A673 (cell line): ENCODE measurements around the gene SLC44A1. TPM values are rescaled to one million over a fixed set of nuclear protein-coding genes. Genes with fewer than 3 reads are reported as not detected.

Experiments used
- BruUV-seq: library from RNA; stranded (reverse); fragments of 400-500 nt; replicated peaks from 2 replicates; lab custom pipeline; 2021; lab: Mats Ljungman, UMichigan
- CTCF ChIA-PET: fragments of 300-600 bp; sonication (Branson Sonifier 250); formaldehyde crosslinking; loops from one replicate; lab custom pipeline; 2022; ENCODE audit warnings: antibody characterized with exemption; lab: Charles Lee
- POLR2A ChIA-PET: fragments of 300-600 bp; sonication (Branson Sonifier 250); formaldehyde crosslinking; loops from one replicate; lab custom pipeline; 2022; ENCODE audit warnings: antibody characterized with exemption; ENCODE audit not compliant: low non-redundant PET; lab: Charles Lee
- DNase-seq: peaks from one replicate; pipeline ENCODE4 v3.0.0-alpha.2; 2015; ENCODE audit warnings: low spot score
- H3K27ac ChIP-seq: fragments of 200-600 bp; sonication (generic); 2 replicates; pipeline ENCODE4 v1.5.1; 2016; ENCODE audit warnings: mixed run types, low read depth, mild to moderate bottlenecking, mixed read lengths, antibody characterized with exemption, low read length; ENCODE audit not compliant: poor library complexity, severe bottlenecking
- H3K27me3 ChIP-seq: fragments of 200-600 bp; sonication (generic); replicated peaks from 2 replicates; pipeline ENCODE4 v1.6.1; 2017; ENCODE audit warnings: mixed run types, low read depth, mild to moderate bottlenecking, mixed read lengths, antibody characterized with exemption, low read length; ENCODE audit not compliant: insufficient read depth, poor library complexity
- H3K36me3 ChIP-seq: fragments of 200-600 bp; sonication (generic); 2 replicates; pipeline ENCODE4 v1.6.1; 2016; ENCODE audit warnings: mixed run types, mild to moderate bottlenecking, mixed read lengths, antibody characterized with exemption, low read length; ENCODE audit not compliant: insufficient read depth, poor library complexity, severe bottlenecking
- H3K4me1 ChIP-seq: fragments of 200-600 bp; sonication (generic); 2 replicates; pipeline ENCODE4 v1.6.1; 2017; ENCODE audit warnings: mixed run types, mild to moderate bottlenecking, mixed read lengths, antibody characterized with exemption, low read length; ENCODE audit not compliant: insufficient read depth, poor library complexity, severe bottlenecking
- H3K4me3 ChIP-seq: fragments of 200-600 bp; sonication (generic); 2 replicates; pipeline ENCODE4 v1.5.1; 2016; ENCODE audit warnings: low read depth, mixed run types, mild to moderate bottlenecking, mixed read lengths, low read length; ENCODE audit not compliant: poor library complexity, severe bottlenecking
- H3K9me3 ChIP-seq: fragments of 200-600 bp; sonication (generic); 2 replicates; pipeline ENCODE4 v1.6.1; 2016; ENCODE audit warnings: mixed run types, low read depth, mild to moderate bottlenecking, mixed read lengths, antibody characterized with exemption, low read length; ENCODE audit not compliant: poor library complexity, severe bottlenecking
- EZH2 ChIP-seq: fragments of 200-600 bp; sonication (generic); IDR thresholded peaks from 2 replicates; pipeline ENCODE4 v1.6.1; 2017; ENCODE audit warnings: borderline replicate concordance, low read depth, mild to moderate bottlenecking, mixed read lengths, antibody characterized with exemption, low read length; ENCODE audit not compliant: poor library complexity, severe bottlenecking
- intact Hi-C: fragments of 100-400 bp; cut with micrococcal nuclease; formaldehyde crosslinking; loops from one replicate; pipeline ENCODE4 v1.10.0; 2022; ENCODE audit not compliant: unreplicated experiment
- total RNA-seq: library from RNA; stranded (reverse); gene quantifications from 2 replicates; pipeline ENCODE4 v1.2.3, GENCODE V29; 2021
- TF ChIP-seq, protein P1 (sequence below): fragments of 300-800, 200-600 bp; sonication (generic); conservative IDR thresholded peaks from 2 replicates; pipeline ENCODE4 v1.5.1; 2017; ENCODE audit warnings: low read depth, mild to moderate bottlenecking, antibody characterized with exemption, low read length, moderate library complexity, mixed read lengths

SLC44A1 gene
- total RNA-seq, 1 experiment from 2014 or later = 11.9 TPM

GRCh38 chr9:105392531-105392930 is 148.1 kb downstream of the SLC44A1 start:
- no TSS peak for BruUV-seq
- ChIA-PET CTCF (no interaction called here), POLR2A (no interaction called here)
- Histone ChIP-seq H3K27ac (no peak overlapping the region), H3K36me3 (no peaks in the 10 kb centered on the region), H3K27me3 (no peaks in the 10 kb centered on the region), H3K4me1 (no peaks in the 10 kb centered on the region), H3K4me3 (no peak overlapping the region), H3K9me3 (no peaks in the 10 kb centered on the region)
- no peak for TF ChIP-seq EZH2
- TF ChIP-seq, protein P1, sequence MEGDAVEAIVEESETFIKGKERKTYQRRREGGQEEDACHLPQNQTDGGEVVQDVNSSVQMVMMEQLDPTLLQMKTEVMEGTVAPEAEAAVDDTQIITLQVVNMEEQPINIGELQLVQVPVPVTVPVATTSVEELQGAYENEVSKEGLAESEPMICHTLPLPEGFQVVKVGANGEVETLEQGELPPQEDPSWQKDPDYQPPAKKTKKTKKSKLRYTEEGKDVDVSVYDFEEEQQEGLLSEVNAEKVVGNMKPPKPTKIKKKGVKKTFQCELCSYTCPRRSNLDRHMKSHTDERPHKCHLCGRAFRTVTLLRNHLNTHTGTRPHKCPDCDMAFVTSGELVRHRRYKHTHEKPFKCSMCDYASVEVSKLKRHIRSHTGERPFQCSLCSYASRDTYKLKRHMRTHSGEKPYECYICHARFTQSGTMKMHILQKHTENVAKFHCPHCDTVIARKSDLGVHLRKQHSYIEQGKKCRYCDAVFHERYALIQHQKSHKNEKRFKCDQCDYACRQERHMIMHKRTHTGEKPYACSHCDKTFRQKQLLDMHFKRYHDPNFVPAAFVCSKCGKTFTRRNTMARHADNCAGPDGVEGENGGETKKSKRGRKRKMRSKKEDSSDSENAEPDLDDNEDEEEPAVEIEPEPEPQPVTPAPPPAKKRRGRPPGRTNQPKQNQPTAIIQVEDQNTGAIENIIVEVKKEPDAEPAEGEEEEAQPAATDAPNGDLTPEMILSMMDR = no peak
- no peak for DNase-seq
- intact Hi-C loops = no loop called here

- Histone ChIP-seq H3K27ac (no peak overlapping the region), H3K27me3 (no peaks in the 10 kb centered on the region), H3K36me3 (no peaks in the 10 kb centered on the region), H3K4me1 (no peaks in the 10 kb centered on the region), H3K9me3 (no peaks in the 10 kb centered on the region), H3K4me3 (no peak overlapping the region)
- intact Hi-C loops = no loop called here
- TF ChIP-seq, protein P1 = no peak
- TF ChIP-seq EZH2 = no peak
- ChIA-PET CTCF (no interaction called here), POLR2A (no interaction called here)
- DNase-seq = no peak
- no TSS peak for BruUV-seq
Observed at GRCh38 chr9:105393576-105394344, 149.3 kb downstream of the SLC44A1 start.

GRCh38 chr9:105396441-105396840 is 152.0 kb downstream of the SLC44A1 start:
- Histone ChIP-seq H3K36me3 (no peaks in the 10 kb centered on the region), H3K4me3 (no peak overlapping the region), H3K9me3 (no peaks in the 10 kb centered on the region), H3K27me3 (no peaks in the 10 kb centered on the region), H3K27ac (no peak overlapping the region), H3K4me1 (no peaks in the 10 kb centered on the region)
- POLR2A ChIA-PET = interaction anchor here (0.7 kb wide), 1 partner anchor 236 kb away, joined by 4 read pairs; no protein-coding TSS in a partner anchor
- CTCF ChIA-PET = no interaction called here
- BruUV-seq = no TSS peak
- intact Hi-C loops = no loop called here
- TF ChIP-seq, protein P1 = no peak
- TF ChIP-seq EZH2 = no peak
- no peak for DNase-seq
